T1000 (cell line): ENCODE results near the gene GLMP.

ENCODE experiments used
- DNase-seq: peaks from one replicate; lab custom pipeline; 2025; ENCODE audit warnings: mixed read lengths; lab: John Stamatoyannopoulos, UW

Gene GLMP

GRCh38 chr1:156285437-156285836 is 10.0 kb downstream of the GLMP start:
- no peak for DNase-seq

GRCh38 chr1:156284757-156285156 is 10.7 kb downstream of the GLMP start:
- no peak for DNase-seq

- no peak for DNase-seq
Observed at GRCh38 chr1:156284112-156284511, 11.4 kb downstream of the GLMP start, which contains the start of gene TMEM79. TSS of gene TMEM79 (plus strand) at chr1:156284325. CDS start at chr1:156285227, 902 bp downstream.

GRCh38 chr1:156283521-156283920 is 12.0 kb downstream of the GLMP start:
- no peak for DNase-seq

GRCh38 chr1:156282479-156283222 is 12.8 kb downstream of the GLMP start, which contains the start of gene SMG5:
TSS of gene SMG5 (minus strand) at chr1:156282825. CDS start at chr1:156282680, 145 bp downstream.
- DNase-seq, result peak; percentile 90

- DNase-seq, result no peak
Observed at GRCh38 chr1:156281693-156282478, 13.6 kb downstream of the GLMP start.

- DNase-seq, result no peak
Observed at GRCh38 chr1:156281281-156281680, 14.2 kb downstream of the GLMP start.

GRCh38 chr1:156279837-156280236 is 15.6 kb downstream of the GLMP start:
- DNase-seq, result no peak

- DNase-seq, result no peak
Observed at GRCh38 chr1:156276966-156277381, 18.5 kb downstream of the GLMP start.

GRCh38 chr1:156276532-156276931 is 18.9 kb downstream of the GLMP start:
- no peak for DNase-seq

GRCh38 chr1:156270314-156270713 is 25.2 kb downstream of the GLMP start:
- no peak for DNase-seq

GRCh38 chr1:156268336-156268735 is 27.1 kb downstream of the GLMP start:
- DNase-seq, result no peak

GRCh38 chr1:156266051-156266450 is 29.4 kb downstream of the GLMP start:
- DNase-seq, result no peak

GRCh38 chr1:156263288-156263655 is 32.2 kb downstream of the GLMP start:
- DNase-seq, result no peak

- peak; percentile 40 for DNase-seq
Observed at GRCh38 chr1:156262461-156263287, 32.8 kb downstream of the GLMP start.

- no peak for DNase-seq
Observed at GRCh38 chr1:156260896-156261295, 34.6 kb downstream of the GLMP start.

GRCh38 chr1:156259805-156260204 is 35.7 kb downstream of the GLMP start:
- DNase-seq, result no peak

- DNase-seq, result no peak
Observed at GRCh38 chr1:156258859-156259258, 36.6 kb downstream of the GLMP start.

- DNase-seq, result no peak
Observed at GRCh38 chr1:156257711-156258110, 37.8 kb downstream of the GLMP start.

- DNase-seq, result no peak
Observed at GRCh38 chr1:156253634-156254033, 41.8 kb downstream of the GLMP start.

GRCh38 chr1:156251527-156251926 is 44.0 kb downstream of the GLMP start:
- no peak for DNase-seq

- DNase-seq, result no peak
Observed at GRCh38 chr1:156249593-156249992, 45.9 kb downstream of the GLMP start.
